ENCODE data around the gene CATSPER1.

Gene CATSPER1

GRCh38 chr11:65968600-65969482 is 57.4 kb downstream of the CATSPER1 start:
- DNase-seq (ENCODE audit: low spot score): no peak

GRCh38 chr11:65967329-65967934 is 58.8 kb downstream of the CATSPER1 start:
- DNase-seq (ENCODE audit: low spot score): no peak

Measured in kidney capillary endothelial cell (primary cell).